CD4-positive, alpha-beta T cell treated with Interleukin-12 subunit alpha and Interleukin-12 subunit beta, for 1 hour (primary cell): ENCODE results near the gene DGKH.
"Not testable (repeated sequence)": the region's sequence is repeated elsewhere in the genome, so short reads cannot be mapped to it uniquely, and the experiment has no call there.

Source experiments
- DNase-seq: peaks from one replicate; pipeline ENCODE4 v3.0.0-alpha.2; 2020

Gene DGKH

DNA sequence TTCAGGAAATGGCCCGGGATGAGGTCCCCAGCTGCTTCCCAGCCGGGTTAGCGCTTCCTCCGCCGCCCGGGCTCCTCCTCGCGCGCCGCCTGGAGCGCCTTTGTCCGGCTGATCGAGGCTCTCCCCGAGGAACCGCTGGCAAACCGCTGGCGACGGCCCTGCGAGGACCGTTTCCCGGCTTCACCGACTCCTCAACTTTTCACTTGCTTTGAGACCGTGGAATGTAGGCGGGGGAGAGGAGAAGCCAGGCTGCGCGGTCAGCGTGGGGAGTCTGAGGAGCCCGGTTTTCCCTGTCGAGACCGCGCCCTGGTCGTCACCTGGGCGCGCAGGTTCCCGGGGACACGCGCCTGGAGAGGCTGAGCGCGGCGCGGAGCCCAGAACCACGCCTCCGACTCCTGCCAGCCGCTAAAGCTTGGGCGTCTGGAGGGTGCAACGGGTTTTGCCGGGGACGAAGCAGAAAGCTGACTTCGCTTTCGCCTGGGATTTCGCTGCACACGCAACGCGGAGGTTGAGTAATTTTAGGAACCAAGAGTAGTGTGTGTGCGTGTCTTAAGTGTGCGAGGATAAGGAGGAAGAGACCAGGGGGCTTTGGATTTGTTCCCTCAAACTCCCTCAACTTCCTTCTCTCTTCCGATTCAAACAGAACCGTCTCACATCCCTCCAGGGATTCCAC lies 7.3 kb upstream of the DGKH start:
- DNase-seq = peak; percentile 30

DNA sequence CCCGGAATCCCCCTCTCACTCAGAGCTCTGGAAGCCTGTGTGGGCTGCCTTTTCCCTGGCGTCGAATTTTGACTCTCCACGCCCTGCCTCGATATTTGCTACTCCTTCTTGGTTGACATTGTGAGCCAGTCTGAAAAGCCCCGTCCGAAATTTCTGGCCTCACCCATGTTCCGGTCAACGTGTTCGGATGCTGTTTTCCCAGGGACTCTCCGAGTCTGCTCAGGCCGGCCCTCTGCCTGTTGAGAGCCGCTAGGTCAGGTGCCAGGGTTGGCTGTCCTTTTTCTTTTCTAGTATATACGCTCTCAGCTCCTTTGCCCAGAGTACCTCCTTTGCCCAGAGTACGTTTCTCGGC lies 6.8 kb upstream of the DGKH start:
- no peak for DNase-seq

DNA sequence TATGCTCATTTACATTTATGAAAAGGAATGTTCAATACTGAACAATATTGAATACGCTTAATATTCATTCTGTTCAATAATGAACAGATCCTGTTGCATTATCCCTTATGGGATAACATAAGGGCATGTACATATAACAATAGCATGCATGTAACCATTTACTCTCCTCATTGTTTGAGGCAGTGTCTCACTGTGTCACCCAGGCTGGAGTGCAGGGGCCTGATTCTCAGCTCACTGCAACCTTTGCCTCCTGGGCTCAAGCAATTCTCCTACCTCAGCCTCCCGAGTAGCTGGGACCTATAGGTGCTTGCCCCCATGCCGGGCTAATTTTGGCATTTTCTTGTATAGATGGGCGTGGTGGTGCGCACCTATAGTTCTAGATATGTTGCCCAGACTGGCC lies 4.8 kb upstream of the DGKH start:
- DNase-seq = no peak

DNA sequence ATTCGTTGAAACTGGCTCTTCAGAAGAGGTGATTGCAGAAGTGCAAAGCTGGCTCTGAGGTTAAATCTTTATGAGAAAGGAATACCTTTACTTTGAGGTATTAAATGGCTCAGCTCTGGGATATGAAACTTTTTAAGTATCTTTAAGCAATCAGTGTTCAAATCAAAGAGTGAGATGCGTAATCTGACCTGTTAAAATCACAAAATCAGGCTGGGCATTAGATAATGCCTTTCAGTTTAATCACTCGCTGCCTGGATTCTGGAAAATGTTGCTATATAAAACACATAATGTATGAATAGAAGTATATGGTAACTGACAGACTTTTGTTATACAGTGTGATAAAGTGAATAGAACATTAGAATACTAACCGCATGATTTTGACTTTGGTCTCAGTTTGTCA lies 2.0 kb upstream of the DGKH start:
- no peak for DNase-seq

DNA sequence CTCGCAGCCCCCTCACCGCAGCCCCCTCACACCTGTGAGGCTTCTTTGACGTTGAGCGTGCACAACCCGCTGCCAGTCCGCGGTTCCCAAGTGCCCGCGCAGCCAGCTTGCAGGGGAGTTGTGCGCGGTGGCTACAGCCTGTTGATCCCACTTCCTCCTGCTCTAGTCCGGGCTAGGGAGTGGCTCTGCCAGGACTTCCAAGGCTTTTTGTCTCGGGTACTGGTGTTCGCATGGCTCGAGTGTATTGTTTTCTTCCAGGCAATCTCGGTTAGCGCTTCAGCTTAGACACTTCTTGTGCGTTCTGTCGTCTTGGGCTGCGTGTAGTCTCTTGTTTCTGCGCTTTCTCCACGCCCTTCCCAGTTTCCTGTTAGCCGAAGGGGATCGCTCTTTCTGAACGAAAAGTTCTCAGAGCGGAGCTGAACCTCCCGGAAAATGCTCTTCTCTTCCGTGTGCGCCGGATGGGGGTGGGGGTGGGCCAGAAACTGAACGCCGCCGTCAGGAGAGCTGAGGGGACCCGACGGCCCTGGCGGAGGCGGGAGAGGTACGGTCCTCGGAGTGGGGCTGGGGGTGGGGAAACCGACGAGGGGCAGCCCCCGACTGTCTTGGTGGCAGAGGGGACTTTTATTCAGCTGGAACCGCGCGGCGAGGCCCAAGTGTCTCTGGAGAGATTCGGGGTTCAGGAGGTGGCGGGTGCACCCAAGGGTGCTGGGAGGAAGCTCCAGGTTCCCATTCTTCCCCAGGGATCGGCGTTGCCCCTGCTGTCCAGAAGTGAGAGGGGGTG lies 697 bp upstream of the DGKH start:
- peak; percentile 23 for DNase-seq

DNA sequence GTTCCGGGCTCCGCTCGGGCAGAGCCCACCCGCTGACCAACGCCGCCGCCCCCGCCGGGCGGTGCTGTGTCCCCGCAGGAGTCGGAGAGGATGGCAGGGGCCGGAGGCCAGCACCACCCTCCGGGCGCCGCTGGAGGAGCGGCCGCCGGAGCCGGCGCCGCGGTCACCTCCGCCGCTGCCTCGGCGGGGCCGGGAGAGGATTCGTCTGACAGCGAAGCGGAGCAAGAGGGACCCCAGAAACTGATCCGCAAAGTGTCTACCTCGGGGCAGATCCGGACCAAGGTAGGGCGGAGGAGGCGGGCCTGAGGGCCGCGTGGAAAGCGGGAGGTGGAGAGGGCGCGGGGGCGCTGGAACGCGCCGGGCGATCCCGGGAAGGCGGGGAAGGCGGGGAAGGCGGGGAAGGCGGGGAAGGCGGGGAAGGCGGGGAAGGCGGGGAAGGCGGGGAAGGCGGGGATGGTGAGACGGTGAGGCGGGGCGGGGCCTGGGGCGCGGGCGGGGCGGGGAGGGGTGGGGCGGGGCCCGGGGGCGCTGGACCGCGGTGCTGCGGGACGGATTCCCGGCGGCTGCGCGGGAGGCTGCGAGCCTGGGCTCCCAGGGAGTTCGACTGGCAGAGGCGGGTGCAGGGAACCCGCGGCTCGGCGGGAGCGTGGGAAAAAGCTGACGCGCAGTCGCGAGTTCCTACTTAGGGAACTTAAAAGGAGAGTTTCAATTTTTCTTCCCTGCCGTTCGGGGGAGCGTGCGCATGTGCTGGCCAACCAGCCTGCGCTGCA lies 421 bp downstream of the DGKH start:
- DNase-seq = peak; percentile 62

DNA sequence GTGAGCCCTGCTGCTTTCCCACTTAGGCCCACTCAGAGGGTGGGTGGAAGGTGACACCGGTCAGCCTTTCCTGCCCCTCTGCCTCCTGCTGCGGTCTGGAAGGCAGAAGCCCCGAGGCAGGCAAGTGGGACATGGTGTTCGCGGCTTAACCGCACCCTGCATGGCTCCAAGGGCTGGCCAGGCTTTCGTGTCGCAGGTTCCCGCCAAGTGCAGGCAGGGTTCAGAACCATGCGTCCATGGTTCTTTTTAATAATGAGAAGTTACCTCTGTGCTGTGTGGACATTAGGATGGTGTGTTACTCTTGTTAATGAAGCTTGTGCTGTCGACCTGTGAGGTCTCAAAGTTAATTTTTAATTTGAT lies 986 bp downstream of the DGKH start:
- DNase-seq = no peak

DNA sequence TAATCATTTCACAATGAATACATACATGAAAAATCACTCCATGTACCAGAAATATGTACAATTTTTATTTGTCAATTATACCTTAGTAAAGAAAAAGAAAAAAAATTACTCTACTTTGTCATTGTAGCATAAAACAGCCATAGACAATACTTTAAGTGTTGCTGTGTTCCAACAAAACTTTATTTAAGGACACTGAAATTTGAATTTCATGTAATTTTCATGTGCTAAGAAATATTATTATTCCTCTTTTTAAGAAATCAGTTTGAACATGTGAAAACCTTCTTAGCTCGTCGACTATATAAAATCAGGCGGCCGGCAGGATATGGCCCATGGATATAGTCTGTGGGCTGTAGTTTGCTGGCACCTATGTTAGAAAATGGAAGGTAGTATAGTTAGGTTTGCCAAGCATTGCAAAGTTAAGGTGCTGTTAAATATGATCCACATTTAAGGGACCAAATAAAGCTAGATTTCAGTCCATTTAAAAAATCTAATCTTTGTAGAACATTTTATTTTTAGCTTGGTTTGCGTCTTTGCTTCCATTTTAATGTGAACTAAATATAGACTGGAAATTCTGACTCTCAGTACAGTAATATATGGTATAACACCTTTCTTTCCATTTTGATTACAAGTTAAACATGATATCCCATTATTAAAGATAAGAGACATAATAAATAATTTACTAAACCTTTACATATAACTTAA lies 6.5 kb downstream of the DGKH start:
- no peak for DNase-seq

DNA sequence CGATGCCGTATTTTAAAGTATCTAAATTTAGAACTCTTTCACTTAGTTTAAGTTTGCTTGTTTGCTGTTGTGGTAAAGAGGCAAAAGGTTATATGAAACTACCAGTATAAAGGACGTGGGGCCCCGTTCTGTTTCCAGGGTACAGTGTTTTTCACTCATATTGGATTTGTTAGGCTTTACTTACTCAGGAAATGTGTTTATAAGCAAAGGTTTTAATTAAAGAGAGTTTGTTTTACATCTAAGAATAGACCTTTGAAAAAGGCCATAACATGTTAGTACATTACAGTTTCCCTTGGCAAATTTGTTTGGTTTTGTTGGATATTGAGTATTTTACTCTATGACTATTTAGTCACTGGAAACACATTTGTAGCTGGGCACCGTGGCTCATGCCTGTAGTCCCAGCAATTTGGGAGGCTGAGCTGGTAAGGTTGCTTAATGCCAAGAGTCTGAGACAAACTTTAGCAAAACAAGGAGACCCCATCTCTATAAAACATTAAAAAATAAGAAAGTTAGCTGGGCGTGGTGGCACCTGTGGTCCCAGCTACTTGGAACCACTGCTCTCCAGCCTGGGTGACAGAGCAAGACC lies 7.1 kb downstream of the DGKH start:
- no peak for DNase-seq

DNA sequence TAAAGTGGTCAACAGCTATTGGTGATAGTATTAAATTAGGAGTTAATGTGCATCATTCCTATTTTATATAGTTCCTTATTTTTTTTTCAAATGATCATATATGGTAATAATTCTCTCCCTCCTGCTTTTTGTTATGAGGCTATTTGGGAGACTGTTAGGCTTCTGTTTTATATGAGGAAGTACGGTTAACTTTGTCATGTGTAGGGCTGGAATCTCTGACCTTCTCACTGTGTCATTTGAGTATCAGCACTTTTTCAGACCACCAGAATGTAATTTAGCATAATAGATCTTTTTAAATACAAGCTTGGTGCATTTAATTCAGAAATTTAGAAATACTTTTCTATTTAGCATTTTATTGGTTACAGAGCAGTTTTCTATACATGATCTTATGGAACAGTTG lies 7.7 kb downstream of the DGKH start:
- DNase-seq = no peak

DNA sequence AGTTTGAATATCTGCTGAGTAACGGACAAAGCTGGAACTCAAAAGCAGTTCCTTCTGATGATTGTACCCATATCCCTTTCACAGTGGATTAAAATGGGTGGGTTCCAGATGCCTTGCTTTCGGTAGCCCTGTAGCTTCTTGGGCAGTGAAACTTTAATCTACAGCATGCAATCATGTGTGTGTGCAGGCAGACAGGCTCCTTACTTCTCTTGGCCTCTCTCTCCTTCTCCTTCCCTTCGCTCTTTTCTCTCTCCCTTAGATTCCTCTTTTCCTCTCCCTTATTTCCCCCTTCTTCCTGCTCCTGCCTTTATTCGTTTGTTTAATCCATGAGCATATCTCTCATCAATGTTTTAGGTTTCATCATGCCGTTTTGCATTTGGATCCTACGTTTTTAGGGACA lies 8.1 kb downstream of the DGKH start:
- DNase-seq = no peak

DNA sequence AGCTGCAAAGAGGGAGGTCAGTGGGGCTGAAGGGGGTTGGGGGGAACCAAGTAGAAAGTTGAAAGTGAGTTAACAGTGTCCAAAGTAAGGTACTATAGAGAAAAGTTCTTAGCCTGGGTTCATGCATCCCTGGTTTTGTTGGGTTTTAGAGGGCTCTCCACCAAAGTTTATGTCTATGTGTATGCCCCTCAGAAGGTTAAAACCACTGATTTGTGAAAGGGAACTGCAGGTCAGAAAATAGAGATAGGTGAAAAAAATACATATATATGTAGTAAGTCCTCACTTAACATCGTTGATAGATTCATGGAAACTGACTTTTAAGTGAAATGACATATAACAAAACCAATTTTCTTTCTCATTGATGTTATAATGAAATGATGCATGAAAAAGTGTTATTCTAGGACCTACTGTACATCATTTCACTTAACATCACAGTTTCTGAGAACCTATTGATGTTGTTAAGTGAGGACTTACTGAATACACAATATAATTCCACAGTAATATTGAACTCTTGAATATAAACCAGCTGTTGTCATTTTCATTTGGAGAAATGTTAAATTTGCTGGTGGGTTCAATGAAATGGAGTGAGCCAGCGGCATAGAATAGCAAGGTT lies 9.6 kb downstream of the DGKH start:
- DNase-seq = no peak

DNA sequence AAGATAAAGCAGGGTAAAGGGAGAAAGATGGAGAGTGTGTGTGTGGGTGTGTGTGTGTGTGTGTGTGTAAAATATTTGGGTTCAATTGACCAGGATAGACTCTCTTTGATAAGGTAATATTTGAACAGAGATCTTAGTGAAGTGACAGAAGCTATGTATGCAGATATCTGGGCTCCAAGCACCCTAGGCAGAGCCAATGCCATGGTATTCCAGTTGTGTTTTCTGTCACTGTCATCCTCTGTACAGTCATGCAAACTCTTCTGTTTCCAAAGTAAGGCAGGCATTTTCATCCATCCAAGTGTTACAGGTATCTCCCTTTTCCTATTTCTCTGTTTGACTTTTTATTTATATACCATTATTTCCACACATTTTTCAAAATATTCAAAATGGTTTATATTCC lies 13.5 kb downstream of the DGKH start:
- DNase-seq = no peak

DNA sequence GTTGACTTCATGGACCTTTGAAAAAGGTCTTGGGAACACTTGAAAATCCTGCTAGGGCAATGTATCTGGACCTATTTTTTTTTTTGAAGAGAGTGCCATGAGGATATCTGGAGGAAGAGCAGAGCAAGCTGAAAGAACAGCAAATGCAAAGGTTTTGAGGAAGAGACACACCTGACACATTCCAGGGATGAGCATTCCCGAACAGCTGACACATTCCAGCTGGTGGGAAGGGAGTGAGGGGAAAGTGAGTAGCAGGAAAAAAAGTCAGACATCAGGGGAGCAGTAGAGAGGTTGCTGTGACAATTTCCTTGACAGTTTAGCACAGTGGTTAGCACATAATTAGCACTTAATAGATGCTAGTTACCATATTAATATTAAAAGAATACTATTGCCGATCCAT lies 14.7 kb downstream of the DGKH start:
- DNase-seq = no peak

DNA sequence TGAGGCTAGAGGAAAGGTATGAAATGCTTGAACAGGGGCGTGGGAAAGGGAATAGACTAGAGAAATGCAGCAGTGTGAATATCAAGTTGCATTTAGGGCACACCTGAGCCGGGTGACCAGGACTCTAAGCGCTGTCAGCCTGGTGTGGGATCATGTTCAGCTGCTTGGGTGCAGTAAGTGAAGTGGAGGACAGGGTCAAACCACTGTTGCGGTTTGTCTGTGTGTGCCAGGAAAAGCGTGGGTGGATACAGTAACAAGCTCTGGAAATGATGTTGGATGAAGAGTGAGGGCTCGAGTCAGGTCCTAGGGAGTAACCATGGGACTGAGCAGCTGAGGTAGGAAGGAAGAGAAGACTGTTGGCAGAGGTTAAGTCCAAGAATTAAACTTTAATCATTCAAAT lies 15.8 kb downstream of the DGKH start:
- no peak for DNase-seq

DNA sequence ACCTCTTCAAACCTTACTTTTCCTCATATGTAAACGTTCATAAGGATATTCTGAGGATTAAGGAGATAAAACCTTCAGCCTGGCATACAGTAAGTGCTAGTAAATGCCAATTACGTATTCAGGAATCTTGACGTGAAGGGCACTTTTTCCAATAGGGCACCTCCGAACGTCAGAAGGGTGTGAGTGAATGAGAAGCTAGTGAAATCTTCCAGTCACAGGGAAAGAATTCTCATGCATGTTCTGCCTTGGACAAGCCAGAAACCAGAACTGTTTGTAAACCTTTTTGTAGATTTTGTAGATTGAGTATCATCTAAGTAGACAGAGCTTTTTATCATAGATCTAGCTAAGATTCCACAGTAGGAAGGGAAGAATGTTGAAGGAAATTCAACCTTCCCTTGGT lies 16.5 kb downstream of the DGKH start:
- DNase-seq = no peak

DNA sequence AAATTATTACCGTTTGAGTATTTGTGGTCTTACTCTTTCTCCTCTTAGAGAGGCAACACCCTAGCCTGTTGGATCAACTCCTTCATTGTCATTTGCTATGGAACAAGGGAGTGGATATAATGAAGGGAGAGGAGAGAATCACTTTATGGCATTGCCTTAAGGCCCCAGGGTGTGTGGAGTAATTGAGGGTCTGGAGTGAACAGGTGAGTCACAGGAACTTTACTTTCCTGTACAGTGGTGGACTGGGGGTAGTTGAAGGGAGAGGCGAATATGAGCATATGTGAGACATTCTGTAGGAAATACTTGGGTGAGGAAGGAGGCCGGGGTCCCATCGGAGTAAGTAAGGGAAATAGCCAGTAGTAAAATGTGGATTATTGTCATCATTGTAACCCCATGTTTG lies 17.0 kb downstream of the DGKH start:
- DNase-seq = no peak

DNA sequence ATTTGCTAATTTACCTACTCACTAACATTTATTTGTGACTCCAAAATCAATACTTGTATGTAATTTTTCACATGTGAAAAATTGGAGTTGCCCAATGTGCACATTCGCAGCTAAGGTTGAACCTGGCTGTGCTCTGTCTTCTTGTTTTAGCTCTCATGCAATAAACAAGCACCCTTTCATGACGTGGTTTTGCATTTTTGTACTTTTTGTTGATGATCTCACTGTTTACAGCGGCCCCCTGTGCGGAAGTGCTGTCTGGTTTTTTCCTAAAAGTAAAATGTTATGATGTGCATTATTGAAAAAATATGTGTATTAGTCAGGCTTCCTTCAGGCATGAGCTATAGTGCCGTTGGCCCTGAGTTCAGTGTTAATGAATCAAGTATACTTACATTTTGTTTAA lies 18.1 kb downstream of the DGKH start:
- DNase-seq = no peak

DNA sequence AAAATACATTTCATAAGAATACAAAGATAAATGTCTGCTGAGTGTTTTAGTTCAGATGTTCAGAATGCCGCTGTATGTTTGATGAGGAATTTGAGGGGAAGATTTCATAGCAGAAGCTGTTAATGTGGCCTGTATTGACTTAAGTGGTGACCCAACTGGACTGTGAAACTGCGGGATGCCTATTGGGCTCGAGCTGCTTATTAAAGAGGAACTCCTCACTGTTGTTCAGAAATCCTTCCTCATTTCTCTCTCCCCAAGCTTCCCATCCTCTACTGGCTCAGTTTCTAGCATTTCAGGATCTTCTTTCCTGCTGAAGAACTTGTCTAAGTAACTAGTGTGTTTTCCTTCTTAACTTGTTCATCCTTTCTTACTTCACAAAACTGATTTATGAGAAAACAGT lies 20.4 kb downstream of the DGKH start:
- DNase-seq = no peak

DNA sequence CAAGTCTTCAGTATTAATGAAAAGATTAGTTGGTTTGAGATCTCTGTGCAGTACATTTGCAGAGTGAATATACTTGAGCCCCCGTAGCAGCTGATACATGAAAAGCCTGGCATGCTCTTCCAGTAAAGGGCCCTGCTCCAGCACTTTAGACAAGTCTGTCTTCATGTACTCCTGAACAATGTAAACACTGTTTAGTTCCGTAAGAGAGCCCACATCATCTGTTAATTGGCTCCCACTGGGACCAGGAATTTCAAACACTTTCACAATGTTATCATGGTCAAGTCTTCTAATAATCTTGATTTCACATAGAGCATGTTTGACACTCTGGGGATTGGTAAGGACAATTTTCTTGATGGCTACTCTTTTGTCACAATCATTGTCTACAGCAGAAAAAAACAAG lies 22.2 kb downstream of the DGKH start:
- not testable (repeated sequence) for DNase-seq

DNA sequence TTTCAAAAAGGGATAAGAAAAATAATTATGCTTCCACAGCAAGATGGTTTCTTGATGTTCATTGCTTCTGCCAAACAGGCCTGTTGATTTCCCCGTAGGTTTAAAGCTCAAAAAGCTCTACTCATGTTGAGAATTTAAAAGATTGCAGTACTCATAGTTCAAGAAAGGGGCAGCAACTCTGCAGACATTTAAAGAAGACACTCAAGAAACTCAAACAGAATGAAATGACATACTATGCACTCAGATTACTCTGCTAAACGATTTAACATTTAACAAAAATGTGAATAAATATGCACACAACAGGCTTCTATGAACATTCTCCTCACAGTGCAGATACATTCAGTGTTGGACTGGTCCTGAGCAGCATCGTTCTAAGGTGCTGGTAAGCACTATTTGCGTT lies 22.7 kb downstream of the DGKH start:
- not testable (repeated sequence) for DNase-seq

DNA sequence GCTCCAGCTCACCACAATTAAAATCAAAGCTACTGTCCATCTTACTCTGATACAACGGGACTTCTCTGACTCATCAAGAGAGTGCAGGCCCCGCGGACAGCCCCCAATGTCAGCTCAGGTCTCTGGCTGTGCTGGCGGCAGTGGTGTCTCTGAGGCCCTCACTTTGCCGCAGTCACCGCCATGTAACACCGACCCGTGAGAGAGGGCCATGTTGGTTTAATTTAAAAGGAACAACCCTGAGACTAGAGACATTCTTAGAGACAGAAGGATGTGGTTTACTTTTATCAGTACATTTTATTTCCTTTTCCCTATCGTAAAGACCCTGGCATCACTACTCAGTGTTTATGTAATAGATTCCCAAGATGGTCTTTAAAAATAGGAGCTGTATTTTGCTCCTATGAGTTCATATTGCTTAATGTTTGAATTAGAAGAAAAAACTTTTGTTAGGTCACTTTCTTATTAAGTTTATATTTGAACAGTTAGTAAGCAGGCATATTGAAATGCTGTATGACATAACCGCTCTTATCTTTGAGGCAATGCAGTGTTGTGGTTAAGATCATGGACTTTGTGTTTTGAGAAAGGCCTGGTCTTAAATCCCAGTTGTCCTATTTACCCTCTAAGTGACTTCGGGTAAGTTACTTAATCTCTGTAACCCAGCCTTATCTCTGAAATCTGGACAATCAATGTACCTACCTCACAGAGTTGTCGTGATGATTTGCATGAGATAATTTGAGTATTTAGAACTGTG lies 23.4 kb downstream of the DGKH start:
- DNase-seq = peak; percentile 7
